ENCODE measurements around the gene OSBP2. TPM values are rescaled to one million over a fixed set of nuclear protein-coding genes. Genes with fewer than 3 reads are reported as not detected.

Gene OSBP2
- total and polyA plus RNA-seq, 10 of the 15 experiments (the other 5 are each of a cell fraction or from before 2014, with no cell fraction given): 0.11 to 7.7 (median 3.6) TPM

DNA sequence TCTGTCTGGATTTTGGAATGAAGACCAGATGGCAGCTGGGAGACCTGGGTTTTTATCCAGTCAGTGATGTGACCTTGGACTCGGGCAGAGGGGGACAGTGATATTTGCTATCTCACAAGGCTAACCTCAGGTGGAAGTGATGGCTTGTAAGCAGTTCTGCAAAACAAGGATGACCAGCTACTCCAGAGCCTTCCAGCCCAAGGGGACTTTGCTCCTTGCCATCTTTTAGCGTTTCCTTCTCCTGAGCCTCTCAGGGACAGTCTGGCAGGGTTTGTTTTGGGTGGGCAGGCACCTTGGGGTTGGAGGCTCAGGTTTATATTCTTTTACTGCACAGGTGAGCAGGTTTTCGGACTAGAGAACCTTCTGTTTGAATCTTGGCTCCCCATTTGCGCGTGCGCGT is 9.5 kb upstream of the OSBP2 start:
- no peak overlapping the region for H3K4me2 ChIP-seq (ENCODE audit: control insufficient read depth, insufficient read depth)
- no peak overlapping the region for H3K4me3 ChIP-seq
- no peak for DNase-seq (ENCODE audit: low read depth, low spot score)
- FAIRE-seq: no peak
- no peaks in the 10 kb centered on the region for H3K79me2 ChIP-seq (ENCODE audit: control insufficient read depth, insufficient read depth, low read length)
- intact Hi-C loops (cut with micrococcal nuclease; ENCODE audit: unreplicated experiment): no loop called here
- H3K27me3 ChIP-seq (replicated peaks in 1 of 2; ENCODE audit: control insufficient read depth in 2 of 2, insufficient read depth in 2 of 2, low read length in 1 of 2): no peaks in the 10 kb centered on the region
- 69% methylated on average over 7 of the region's 7 CpGs for WGBS (ENCODE audit: insufficient coverage, insufficient replicate concordance, low lambda C conversion rate, missing lambda C conversion rate)
- no peaks in the 10 kb centered on the region for H3K36me3 ChIP-seq (ENCODE audit: control insufficient read depth in 2 of 2, insufficient read depth in 2 of 2, low read length in 1 of 2)
- H3K9ac ChIP-seq (ENCODE audit: control insufficient read depth, insufficient read depth, low read length): no peak overlapping the region
- H4K20me1 ChIP-seq (ENCODE audit: control insufficient read depth, insufficient read depth): no peaks in the 10 kb centered on the region
- no TSS peak for BruUV-seq (replicated peaks)
- ChIA-PET POLR2A (no interaction called here), RAD21 (ENCODE audit: unreplicated experiment) (interaction anchor here (0.9 to 1.0 kb wide), 2 partner anchors 50 to 58 kb away, joined by 3 read pairs; no protein-coding TSS in a partner anchor), CTCF (interaction anchor here (0.8 to 1.0 kb wide), 2 partner anchors 8 to 50 kb away, joined by 3 to 5 read pairs; no protein-coding TSS in a partner anchor), SMC1A (ENCODE audit: uncharacterized antibody, unreplicated experiment) (no interaction called here)
- H3K4me1 ChIP-seq (ENCODE audit: control insufficient read depth, insufficient read depth, low read length): no peaks in the 10 kb centered on the region
- no peak for ATAC-seq
- in situ Hi-C loops (cut with MboI): no loop called here
- H3K9me3 ChIP-seq (replicated peaks; ENCODE audit: control insufficient read depth, insufficient read depth, low read length): no peaks in the 10 kb centered on the region
- H2AFZ ChIP-seq (ENCODE audit: control insufficient read depth, low read depth, low read length): no peak overlapping the region
- H3K27ac ChIP-seq (ENCODE audit: control insufficient read depth, insufficient read depth): no peak overlapping the region
- no peak for TF ChIP-seq CREM (IDR thresholded peaks at IDR 0.05; ENCODE audit: low read depth)
- no peak for TF ChIP-seq CBFB (IDR thresholded peaks at IDR 0.05; ENCODE audit: low read depth)
- TF ChIP-seq, protein P1, sequence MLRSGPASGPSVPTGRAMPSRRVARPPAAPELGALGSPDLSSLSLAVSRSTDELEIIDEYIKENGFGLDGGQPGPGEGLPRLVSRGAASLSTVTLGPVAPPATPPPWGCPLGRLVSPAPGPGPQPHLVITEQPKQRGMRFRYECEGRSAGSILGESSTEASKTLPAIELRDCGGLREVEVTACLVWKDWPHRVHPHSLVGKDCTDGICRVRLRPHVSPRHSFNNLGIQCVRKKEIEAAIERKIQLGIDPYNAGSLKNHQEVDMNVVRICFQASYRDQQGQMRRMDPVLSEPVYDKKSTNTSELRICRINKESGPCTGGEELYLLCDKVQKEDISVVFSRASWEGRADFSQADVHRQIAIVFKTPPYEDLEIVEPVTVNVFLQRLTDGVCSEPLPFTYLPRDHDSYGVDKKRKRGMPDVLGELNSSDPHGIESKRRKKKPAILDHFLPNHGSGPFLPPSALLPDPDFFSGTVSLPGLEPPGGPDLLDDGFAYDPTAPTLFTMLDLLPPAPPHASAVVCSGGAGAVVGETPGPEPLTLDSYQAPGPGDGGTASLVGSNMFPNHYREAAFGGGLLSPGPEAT (IDR thresholded peaks at IDR 0.05; ENCODE audit: low read depth): no peak
- no peak for TF ChIP-seq ZBED1 (IDR thresholded peaks at IDR 0.05; ENCODE audit: borderline replicate concordance)
- TF ChIP-seq ZNF274 (IDR thresholded peaks at IDR 0.05; ENCODE audit: insufficient read depth, insufficient read length): no peak
- TF ChIP-seq STAT3 (IDR thresholded peaks at IDR 0.05; ENCODE audit: low read depth, low read length): no peak
- TF ChIP-seq, protein P2, sequence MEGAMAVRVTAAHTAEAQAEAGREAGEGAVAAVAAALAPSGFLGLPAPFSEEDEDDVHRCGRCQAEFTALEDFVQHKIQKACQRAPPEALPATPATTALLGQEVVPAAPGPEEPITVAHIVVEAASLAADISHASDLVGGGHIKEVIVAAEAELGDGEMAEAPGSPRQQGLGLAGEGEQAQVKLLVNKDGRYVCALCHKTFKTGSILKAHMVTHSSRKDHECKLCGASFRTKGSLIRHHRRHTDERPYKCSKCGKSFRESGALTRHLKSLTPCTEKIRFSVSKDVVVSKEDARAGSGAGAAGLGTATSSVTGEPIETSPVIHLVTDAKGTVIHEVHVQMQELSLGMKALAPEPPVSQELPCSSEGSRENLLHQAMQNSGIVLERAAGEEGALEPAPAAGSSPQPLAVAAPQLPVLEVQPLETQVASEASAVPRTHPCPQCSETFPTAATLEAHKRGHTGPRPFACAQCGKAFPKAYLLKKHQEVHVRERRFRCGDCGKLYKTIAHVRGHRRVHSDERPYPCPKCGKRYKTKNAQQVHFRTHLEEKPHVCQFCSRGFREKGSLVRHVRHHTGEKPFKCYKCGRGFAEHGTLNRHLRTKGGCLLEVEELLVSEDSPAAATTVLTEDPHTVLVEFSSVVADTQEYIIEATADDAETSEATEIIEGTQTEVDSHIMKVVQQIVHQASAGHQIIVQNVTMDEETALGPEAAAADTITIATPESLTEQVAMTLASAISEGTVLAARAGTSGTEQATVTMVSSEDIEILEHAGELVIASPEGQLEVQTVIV (IDR thresholded peaks at IDR 0.05; ENCODE audit: borderline replicate concordance, partially characterized antibody): no peak
- no peak for TF ChIP-seq EZH2 (IDR thresholded peaks at IDR 0.05; ENCODE audit: borderline replicate concordance, control insufficient read depth, low read depth, low read length)
- TF ChIP-seq HDGF (IDR thresholded peaks at IDR 0.05): no peak
- TF ChIP-seq, protein P3, sequence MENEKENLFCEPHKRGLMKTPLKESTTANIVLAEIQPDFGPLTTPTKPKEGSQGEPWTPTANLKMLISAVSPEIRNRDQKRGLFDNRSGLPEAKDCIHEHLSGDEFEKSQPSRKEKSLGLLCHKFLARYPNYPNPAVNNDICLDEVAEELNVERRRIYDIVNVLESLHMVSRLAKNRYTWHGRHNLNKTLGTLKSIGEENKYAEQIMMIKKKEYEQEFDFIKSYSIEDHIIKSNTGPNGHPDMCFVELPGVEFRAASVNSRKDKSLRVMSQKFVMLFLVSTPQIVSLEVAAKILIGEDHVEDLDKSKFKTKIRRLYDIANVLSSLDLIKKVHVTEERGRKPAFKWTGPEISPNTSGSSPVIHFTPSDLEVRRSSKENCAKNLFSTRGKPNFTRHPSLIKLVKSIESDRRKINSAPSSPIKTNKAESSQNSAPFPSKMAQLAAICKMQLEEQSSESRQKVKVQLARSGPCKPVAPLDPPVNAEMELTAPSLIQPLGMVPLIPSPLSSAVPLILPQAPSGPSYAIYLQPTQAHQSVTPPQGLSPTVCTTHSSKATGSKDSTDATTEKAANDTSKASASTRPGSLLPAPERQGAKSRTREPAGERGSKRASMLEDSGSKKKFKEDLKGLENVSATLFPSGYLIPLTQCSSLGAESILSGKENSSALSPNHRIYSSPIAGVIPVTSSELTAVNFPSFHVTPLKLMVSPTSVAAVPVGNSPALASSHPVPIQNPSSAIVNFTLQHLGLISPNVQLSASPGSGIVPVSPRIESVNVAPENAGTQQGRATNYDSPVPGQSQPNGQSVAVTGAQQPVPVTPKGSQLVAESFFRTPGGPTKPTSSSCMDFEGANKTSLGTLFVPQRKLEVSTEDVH (IDR thresholded peaks at IDR 0.05; ENCODE audit: low read depth, partially characterized antibody): no peak
- TF ChIP-seq IRF4 (IDR thresholded peaks at IDR 0.05; ENCODE audit: low read depth, low read length): no peak
- TF ChIP-seq, protein P4, sequence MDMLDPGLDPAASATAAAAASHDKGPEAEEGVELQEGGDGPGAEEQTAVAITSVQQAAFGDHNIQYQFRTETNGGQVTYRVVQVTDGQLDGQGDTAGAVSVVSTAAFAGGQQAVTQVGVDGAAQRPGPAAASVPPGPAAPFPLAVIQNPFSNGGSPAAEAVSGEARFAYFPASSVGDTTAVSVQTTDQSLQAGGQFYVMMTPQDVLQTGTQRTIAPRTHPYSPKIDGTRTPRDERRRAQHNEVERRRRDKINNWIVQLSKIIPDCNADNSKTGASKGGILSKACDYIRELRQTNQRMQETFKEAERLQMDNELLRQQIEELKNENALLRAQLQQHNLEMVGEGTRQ (IDR thresholded peaks at IDR 0.05; ENCODE audit: borderline replicate concordance, low read depth, low read length): no peak
- TF ChIP-seq SMC3 (IDR thresholded peaks at IDR 0.05; ENCODE audit: borderline replicate concordance, low read length): no peak
- TF ChIP-seq, protein P5, sequence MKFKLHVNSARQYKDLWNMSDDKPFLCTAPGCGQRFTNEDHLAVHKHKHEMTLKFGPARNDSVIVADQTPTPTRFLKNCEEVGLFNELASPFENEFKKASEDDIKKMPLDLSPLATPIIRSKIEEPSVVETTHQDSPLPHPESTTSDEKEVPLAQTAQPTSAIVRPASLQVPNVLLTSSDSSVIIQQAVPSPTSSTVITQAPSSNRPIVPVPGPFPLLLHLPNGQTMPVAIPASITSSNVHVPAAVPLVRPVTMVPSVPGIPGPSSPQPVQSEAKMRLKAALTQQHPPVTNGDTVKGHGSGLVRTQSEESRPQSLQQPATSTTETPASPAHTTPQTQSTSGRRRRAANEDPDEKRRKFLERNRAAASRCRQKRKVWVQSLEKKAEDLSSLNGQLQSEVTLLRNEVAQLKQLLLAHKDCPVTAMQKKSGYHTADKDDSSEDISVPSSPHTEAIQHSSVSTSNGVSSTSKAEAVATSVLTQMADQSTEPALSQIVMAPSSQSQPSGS (IDR thresholded peaks at IDR 0.05; ENCODE audit: low read length): no peak
- no peak for TF ChIP-seq SMAD1 (IDR thresholded peaks at IDR 0.05; ENCODE audit: low read depth, partially characterized antibody)
- no peak for TF ChIP-seq MYB (IDR thresholded peaks at IDR 0.05; ENCODE audit: borderline replicate concordance, low read depth, low read length)
